GM18868 (cell line): ENCODE data around the gene SLC29A3.

Experiments used
- ATAC-seq: cut with Tn5 transposase; IDR thresholded peaks from one replicate; pipeline ENCODE4 v1.9.1; 2021; ENCODE audit warnings: mild to moderate bottlenecking, moderate library complexity; ENCODE audit not compliant: unreplicated experiment

Gene SLC29A3

DNA sequence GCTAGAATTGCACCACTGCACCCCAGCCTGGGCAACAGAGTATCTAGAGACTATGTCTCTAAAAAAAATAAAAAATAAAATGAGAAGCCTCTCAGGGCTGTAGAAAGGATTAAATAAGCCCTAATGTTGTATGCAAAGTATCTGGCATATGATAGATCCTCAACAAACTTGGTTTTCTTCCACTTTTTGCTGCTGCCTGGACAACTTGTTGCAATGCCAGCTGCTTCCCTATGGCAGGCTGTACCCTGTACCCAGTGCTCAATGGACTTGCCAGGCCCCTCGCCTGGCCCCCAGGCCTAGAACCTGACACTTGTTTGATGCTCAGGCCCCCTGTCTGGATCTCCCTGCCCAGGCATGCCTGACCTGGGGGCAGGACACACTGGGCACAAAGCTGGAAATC lies 49.1 kb downstream of the SLC29A3 start:
- ATAC-seq = no peak

DNA sequence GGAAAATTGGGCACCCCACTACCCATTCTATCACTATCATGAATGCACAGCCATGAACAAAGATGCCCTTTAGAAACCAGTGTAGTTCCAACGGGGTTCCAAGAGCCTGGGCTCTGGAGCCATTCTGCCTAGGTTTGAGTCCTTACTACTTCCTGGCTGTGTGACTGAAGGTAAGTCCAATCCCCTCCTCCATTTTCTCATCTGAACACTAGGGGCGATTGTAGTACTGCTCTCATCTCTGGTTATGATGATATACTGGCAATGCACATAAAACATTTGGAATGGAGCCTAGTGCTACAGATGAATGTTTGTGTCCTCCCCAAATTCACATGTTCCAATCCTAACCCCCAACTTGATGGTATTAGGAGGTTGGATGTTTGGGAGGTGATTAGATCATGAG lies 49.6 kb downstream of the SLC29A3 start:
- ATAC-seq = no peak

DNA sequence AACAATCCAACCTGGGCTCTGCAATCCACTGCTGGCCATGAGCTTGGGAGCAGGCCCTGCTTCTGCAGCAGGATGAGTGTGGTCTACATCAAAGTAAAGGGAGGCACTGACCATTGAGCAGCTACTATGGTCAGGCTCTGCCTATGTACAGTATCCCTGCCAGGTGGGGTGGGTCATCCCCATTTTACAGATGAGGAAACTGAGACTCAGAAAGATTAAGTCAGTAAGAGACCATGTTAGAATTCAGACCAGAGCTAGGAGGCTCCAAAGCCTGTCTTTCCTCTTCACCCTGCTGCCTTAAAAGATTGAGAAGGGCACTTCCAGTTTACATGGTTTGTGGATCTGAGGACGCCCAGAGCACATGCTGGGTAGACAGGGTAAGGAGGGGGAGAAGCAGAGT lies 50.5 kb downstream of the SLC29A3 start:
- ATAC-seq = no peak

DNA sequence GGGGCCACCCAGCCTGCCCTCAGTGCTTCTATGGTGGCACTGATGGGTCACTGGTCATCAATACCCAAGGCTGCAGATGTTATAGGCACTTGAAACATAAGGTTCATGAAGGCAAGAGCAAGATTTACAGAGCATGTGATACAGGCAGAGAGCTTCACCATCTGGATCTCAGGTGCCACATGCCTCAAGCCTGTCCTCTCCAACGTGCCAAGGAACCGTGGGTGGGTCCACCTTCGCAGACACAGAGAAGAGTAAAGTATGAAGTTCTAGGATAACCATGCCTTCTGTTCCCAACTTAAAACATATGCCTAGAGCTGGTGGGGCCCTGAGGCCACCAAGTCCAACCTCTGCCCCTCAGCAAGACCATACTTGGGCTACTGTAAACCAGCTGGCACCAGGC lies 51.0 kb downstream of the SLC29A3 start:
- no peak for ATAC-seq

DNA sequence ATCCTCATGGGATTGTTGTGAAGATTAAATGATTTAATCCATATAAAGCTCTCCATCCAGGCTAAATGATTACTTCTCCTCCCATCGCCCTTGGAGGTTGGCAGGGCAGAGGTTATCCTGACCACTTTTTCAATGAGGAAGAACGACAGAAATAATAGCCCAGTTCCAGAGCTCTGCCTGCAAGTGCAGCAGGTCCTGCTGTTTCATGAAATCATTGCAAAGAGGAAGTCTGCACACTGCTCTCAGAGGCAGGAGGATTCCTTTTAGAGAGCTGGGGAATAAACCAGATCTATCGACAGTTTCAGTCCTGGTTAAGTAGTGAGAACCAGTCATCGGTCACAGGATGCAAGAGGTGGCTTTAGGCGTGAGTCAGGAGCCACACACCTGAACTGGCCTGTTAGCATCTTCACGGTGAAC lies 52.7 kb downstream of the SLC29A3 start:
- ATAC-seq = peak; percentile 51

DNA sequence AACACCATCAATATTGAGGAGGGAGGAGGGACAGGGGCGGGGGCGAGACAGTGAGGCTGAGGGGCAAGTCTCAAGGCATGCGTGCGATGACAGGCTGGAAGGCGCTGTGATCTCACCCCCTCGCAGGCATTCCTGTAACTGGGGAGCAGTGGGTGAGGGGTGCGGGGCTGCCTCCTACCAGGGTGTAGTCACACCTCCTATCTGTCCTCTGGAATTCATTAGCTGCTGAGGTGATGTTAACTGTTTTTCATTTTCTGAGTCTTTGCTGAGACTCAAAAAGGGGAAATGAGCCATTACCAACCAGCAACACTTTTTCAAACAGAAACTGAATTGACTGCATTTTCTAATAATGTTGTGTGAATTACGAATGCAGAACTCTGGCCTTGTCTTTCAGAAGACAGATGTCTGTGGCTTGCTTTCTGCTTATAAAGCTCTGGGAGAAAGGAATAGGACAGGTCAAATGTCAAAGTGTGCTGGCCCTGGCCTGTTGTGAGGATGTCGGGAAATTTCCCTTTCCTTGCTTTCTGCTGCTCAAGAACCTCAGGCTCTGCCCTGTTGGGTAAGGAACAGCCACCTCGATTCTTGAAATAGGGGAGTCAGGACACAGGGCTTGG lies 53.9 kb downstream of the SLC29A3 start:
- ATAC-seq = peak; percentile 50

DNA sequence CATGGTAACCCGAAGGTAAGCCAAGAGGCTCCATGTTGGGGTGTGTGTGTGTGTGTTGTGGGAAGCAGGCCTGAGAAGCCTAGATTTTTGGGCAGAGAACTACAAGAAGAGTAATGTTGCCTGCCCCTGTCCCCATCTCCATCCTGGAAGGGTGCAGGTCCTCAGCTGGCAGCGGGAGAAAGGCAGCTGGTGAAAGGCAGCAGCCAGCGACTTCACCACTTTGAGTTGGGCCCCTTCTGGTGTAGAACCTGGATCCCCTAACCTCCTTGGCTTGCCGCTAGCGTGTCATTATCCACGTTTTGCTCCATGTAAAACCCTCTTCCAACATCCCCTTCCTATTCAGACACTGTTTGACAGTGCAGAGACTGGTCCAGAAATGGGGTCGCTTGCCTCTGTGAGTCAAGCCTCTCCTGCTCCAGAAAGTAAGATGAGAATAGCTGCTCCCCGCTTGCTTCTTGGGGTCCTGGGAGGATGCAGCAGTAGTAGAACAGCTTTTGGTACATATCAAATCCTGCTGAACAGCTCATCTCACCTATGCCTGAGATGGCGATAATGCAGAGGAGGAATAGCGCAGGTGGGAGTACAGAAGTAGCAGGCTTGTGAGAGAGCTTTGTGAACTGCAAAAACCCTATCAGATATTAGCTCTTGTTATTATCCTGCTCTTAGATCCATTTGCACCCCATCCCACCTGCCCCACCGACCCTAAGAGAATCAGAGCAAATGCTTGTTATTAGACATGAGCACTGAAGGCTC lies 55.6 kb downstream of the SLC29A3 start:
- no peak for ATAC-seq

DNA sequence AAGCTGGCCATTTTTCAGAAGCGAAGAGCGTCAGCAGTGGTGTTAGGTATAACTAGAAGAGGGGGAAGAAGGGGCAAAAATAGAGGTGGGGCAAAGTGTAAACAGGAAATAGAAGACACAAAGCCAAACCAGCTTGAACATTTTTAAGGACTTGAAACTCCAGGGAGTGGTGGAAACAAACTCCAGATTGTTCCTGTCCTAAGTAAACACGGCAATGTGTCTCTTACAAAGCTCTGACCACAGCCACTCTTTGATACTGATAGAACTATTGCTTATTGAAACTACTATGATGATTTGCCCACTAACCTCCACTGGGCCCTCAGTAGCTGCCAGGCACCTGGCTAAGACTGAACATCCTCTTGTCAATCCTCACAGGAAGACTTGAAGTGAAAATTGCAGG lies 56.9 kb downstream of the SLC29A3 start:
- no peak for ATAC-seq

DNA sequence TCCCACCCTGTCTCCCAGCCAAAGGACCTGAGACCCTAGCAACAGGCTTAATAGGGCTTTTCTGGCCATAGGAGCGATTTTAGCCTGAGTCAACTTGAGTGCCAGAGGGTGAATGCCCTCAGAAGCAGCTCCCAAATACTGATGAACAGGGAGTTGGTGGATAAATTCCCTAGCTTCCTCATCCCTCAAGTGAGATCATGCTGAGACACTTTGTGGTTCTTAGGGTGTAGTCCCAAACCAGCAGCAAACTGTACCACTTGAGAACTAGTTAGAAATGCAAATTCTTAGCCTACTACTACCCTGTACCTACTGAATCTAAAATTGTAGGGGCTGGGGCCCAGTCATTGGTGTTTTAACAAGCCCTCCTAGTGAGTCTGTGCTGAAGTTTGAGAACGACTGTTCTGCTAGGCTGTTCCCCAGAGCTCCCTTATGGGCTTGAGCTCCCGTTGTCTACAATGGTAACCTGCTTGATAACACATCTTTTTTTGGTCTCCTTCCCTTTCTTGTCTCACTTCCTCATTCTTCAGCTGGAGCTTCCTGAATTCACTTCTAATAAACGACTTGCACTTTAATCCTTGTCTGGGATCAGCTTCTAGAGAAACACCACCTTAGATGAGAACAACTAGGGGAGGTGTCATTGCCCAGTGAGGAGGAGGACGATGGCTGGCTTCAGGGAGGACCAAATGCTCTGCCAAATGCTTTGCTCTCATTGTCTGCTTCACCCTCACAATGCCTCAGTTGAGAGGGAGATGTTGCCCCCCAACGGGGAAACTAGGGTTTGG lies 59.5 kb downstream of the SLC29A3 start:
- no peak for ATAC-seq

DNA sequence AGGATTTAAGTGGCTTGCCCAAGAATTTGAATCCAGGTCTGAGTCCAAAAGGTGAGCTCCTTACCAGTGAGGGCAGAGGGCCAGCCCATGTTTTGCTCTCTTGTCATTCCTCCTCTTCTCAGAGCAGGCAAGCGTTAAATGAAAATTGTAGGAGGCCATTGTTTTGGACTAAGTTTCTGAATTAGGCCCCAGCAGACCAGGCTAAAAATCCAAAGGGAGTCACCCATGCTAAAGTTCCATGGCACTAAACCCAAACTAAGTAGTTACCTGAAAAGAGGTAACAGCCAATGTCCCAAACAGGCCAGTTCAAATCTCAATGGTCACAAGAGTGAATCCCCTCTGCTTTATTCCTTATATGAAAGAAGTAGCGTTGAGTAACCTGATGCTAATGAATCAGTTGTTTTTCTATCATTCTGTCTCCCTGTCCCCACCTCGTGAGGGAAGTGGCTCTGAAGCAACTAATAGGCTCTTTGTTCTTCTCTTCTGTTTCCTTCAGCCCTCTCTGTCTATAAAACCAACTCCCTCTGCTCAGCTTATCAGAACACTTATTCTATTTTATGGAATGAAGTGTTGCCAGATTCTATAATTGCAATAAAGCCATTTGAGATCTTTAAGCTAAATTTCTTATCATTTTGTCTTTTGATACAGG lies 60.2 kb downstream of the SLC29A3 start:
- no peak for ATAC-seq

DNA sequence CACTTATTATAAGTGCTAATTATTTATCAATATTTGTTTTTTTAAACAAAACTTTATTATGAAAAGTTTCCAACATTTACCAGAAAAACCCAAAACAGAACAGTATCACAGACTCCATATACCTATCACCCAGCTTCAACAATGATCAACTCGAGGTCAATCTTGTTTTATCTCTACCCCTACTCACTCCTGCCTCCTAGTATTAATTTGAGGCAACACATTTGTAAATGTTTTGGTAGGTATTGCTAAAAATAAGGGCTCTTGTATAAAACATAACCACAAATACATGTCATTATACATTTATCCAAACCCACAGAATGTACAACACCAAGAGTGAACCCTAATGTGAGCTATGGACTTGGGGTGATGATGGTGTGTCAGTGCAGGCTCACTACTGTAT lies 61.8 kb downstream of the SLC29A3 start:
- ATAC-seq = no peak

DNA sequence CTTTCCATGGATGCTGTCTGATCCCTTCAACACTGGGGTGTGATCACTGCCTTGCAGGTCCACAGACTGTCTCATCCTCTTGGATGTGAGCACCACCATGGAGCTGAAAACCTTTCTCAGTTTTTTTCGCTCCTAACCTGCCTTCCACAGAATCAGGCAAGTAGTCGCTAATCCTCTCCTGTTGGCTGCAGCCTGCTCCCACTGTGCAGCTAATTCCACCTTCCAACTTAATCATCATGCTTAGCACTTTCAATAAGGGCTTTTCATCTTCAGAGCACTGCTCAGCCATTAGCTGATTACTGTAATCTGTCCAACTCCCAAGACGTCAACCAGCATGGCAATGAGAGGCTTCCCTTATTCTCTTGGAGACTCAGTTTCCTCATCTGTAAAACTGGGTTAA lies 62.6 kb downstream of the SLC29A3 start:
- ATAC-seq = no peak

DNA sequence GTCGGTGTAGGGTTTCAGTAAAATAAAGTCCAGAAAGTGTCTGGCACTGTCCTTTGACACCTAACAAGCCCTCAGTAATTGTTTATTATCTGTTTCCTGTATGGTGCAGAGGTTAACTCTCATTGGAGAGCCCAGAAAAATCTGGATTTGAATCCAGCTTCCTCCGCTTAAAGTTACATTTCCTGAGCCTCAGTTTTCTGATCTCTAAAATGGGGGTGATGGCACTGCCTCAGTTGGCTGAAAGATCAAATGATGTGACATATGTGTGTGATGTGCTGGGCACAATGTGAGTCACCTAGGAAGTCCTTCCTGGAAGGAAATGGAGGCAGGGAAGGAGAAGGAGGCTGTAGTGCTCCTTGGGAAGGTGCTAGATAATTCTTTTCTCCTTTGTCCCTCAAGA lies 63.0 kb downstream of the SLC29A3 start:
- no peak for ATAC-seq

DNA sequence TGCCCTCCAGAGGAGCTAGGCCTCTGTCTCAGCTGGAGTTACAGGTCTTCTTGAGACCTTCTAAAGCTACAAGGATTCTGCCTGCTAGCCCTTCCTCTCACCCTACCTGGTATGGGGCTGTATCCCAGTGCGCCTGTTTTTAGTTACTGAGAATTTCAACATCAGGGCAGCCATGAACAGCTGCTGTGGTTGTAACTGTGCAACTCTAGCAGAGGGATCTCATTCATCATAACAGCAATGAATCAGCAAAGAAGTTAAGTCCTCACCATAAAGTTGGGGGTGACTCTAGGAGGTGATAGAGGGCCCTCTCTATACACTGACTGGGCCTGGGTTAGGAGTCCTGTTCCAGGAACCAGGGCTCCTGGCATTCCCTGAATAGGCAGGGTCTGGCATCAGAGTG lies 63.7 kb downstream of the SLC29A3 start:
- ATAC-seq = no peak

DNA sequence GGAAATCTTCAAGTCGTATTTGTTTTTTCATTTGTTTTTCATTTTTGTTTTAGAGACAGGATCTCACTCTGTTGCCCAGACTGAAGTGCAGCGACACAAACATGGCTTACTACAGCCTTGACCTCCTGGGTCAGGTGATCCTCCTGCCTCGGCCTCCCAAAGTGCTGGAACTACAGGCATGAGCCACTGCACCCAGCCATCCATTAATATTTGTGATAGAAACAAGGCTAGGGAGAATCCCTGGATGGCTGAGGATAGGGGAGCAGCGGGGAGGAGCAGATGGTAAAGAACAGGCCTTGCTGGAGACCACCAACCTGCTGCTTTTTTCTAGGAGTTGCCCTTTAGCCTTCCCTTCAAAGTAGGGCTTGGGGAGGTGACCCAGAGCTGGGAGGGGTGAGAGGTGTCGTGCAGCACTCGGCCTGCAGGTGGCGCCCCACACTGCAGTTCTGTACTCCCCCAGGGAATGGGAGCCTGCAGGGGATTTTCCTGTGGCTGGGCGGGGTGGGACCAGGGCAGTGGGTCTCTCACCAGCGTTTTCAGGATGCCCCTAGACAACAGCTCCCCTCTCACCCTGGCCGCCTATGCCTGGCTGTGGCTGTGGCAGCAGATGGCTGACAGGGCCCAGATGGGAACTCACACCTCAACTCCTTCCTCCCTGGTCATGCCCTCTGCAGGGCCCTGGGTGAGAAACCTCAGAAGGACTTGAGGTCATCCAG lies 65.1 kb downstream of the SLC29A3 start:
- ATAC-seq = peak; percentile 57

DNA sequence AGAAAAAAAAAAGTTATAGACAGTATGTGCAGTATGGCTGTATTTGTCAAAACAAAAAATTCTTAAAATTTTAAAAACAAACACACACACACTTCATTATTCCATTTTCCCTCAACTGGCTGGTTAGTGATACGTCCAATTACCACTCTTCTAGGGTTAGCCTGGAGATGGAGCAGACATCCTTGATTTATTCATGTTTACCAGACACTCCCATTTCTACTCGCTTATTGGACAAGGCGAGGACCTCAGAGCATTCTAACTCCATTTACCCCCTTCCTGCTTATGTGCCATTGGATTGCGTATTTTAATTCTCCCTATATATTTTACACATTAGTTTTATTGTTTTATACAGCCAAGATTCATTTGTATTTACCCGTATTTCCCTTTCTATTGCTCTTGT lies 69.1 kb downstream of the SLC29A3 start:
- ATAC-seq = no peak

DNA sequence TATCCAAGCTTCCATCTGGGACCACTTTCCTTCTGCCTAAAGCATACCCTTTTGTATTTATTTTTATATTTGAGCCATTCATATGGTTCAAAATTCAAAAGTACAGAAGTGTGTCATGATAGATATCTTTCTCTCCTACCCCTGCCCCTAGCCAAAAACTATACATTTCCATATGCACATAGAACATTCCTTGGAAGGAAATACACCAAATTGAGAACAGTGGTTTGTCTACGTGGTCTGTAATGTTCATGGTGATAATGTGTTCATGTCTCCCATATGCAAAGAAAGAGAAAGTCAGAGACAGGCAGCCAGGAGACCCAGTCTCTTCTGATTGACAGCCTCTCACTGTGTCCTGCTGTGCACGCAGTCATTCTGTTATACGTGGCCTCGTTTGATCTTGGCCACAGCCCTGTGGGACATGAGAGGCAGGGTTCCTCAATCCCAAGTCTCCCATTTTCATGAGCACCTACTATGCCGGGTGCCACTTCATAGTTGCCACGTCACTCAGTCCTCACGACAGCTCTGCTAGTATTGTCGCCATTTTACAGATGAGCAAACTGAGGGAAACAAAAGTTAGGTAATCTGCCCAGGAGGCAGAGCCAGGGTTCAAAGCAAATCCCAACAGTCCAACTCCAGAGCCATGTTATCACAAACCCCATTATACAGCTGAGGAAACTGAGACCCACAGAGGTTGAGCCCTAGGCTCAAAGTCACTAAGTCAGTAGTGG lies 69.7 kb downstream of the SLC29A3 start:
- ATAC-seq = no peak

DNA sequence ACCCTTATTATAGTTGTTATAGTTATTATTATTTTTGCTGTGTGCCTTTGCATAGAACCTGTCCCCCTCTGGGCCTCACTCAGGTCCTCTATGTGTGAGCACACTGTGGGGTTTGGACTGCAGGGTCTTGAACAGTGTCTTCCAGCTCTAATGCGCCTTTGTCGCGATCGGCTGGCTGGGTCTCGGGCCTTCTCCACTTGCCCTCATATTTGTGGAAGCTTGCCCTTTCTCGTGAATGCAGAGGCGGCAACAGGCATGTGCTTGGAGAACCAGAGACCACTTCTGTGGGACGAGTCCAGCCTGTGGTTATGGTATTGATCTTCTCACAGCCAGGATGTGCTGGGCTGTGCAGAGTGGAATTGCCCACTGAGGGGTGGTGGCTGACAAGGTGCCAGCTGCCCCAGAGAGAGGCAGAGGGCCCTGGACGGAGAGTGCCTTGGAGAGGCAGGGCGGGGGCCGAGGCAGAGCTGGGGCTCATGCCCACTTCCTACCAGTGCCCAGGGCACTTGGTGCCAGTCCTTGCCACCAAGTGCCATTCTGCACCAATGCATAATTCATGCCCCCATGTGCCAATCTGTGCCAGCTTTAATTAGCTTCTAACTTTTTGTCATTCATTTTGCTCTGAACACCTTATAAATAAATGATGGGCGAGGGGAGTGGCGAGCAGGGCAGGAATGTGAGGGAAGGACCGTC lies 70.9 kb downstream of the SLC29A3 start:
- no peak for ATAC-seq

DNA sequence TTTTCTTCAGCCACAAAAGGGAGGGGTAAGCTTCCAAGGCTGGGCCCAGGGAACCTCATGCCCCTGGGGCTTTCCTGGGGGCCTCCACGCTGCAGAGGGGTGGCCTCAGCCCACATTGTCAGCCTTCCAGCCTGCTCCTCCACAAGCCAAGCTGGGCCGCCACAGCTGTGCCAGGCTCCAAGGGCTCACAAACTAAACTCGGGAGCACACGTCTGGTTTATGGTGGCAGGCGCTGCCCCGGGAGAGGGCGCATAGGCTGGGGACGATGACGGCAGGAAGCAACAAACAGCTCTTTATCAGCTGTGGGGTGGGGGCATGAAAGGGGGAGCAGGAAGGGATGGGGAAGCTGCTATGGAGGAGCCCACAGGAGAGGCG lies 71.4 kb downstream of the SLC29A3 start:
- ATAC-seq = no peak
